ENCODE data around the gene MLLT3. TPM values are rescaled to one million over a fixed set of nuclear protein-coding genes. Genes with fewer than 3 reads are reported as not detected.

MLLT3 gene
- total RNA-seq, 1 experiment from 2014 or later, result 37.6 TPM

GRCh38 chr9:20292002-20292401, 330.3 kb downstream of the MLLT3 start:
- in situ Hi-C loops (cut with HindIII; ENCODE audit: low pct_unique_long_range_greater_than_20kb, low sequenced_read_pairs), result no loop called here
- peak; percentile 27 for DNase-seq (ENCODE audit: low read depth)

Other genes starting within 250 kb of the MLLT3 start
- 13.2 and 32.4 TPM in 2 replicates for gene FOCAD, start 61.8 kb upstream of the MLLT3 start, total RNA-seq (2014; rRNA removed; shearing (Covaris generic); ENCODE audit: low replicate concordance)